Stomach smooth muscle (tissue), 2 donors: Measurements from ENCODE around the gene IRF2.

Experiments
- H3K27ac ChIP-seq: one replicate; pipeline ENCODE4 v1.7.0; 2013; ENCODE audit warnings: mild to moderate bottlenecking, low read length, inconsistent platforms
- H3K27me3 ChIP-seq, 2 donors: one replicate each; pipeline ENCODE4 v1.7.0; 2013; ENCODE audit warnings: low read length in 2 of 2; ENCODE audit not compliant: insufficient read depth in 2 of 2, control insufficient read depth in 1 of 2
- H3K36me3 ChIP-seq, 2 donors: one replicate each; pipeline ENCODE4 v1.7.0; 2013; ENCODE audit warnings: low read length in 2 of 2; ENCODE audit not compliant: control insufficient read depth in 2 of 2, insufficient read depth in 2 of 2
- H3K4me1 ChIP-seq: one replicate; pipeline ENCODE4 v1.7.0; 2013; ENCODE audit warnings: low read length; ENCODE audit not compliant: control insufficient read depth, insufficient read depth
- H3K4me3 ChIP-seq, 2 donors: one replicate each; pipeline ENCODE4 v1.7.0; 2013; ENCODE audit warnings: low read length in 2 of 2
- H3K9ac ChIP-seq, 2 donors: one replicate each; pipeline ENCODE4 v1.7.0; 2013; ENCODE audit warnings: low read length in 2 of 2, mild to moderate bottlenecking in 1 of 2
- H3K9me3 ChIP-seq, 2 donors: one replicate each; pipeline ENCODE4 v1.7.0; 2013; ENCODE audit warnings: low read length in 2 of 2; ENCODE audit not compliant: control insufficient read depth in 2 of 2
- donor health status: healthy.
- donor health status: Pancreatic carcinoma.

The IRF2 gene

DNA sequence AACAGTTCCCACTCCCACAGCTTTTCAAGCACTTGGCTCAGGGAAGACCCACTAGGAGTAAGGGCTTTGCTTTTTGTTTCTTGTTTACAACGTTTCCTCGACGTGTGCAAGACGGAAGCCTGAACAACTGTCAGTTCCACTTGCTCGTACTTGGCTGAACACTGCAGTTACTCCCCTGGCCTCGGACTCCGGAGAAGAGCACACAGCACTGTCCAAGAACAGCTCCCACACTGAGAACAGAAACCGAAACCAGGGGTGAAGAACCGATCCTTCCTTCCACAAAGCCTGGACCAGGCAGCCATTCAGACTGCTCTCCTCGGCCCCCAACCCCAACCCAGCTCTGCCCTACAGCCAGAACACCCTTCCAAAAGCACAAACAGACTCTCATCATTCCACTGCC lies 25.5 kb downstream of the IRF2 start:
- no peaks in the 10 kb centered on the region for H3K9me3 ChIP-seq
- peak overlapping the region; percentile 26 for H3K27ac ChIP-seq
- peak overlapping the region; percentile 38 to 70 for H3K4me3 ChIP-seq
- peaks cover 0 to 4% of the 10 kb centered on the region in 2 donors for H3K36me3 ChIP-seq
- H3K9ac ChIP-seq: peak overlapping the region in 1 of 2 donors; percentile 7
- H3K27me3 ChIP-seq: no peaks in the 10 kb centered on the region
- H3K4me1 ChIP-seq: peaks cover 15% of the 10 kb centered on the region

DNA sequence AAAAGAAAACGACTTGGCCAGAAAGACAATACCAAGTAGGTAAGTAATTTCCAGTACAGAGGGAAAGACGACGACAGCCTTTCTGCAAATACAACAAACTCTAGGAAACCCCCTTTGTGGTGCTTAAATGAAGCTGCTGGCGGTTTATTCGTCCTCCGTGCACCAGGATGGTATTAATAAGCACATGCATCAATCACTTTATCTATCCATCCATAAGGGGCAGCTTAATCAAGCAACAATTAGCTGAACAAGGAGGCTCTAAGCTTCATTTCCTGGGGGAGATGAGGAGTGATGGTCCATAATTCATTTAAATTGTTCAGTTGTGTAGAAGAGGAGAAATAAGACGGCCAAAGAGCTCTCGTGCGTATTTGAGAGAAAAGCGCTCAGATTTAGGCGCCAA lies 26.2 kb downstream of the IRF2 start:
- peaks cover 9% of the 10 kb centered on the region for H3K4me1 ChIP-seq
- no peak overlapping the region for H3K4me3 ChIP-seq

DNA sequence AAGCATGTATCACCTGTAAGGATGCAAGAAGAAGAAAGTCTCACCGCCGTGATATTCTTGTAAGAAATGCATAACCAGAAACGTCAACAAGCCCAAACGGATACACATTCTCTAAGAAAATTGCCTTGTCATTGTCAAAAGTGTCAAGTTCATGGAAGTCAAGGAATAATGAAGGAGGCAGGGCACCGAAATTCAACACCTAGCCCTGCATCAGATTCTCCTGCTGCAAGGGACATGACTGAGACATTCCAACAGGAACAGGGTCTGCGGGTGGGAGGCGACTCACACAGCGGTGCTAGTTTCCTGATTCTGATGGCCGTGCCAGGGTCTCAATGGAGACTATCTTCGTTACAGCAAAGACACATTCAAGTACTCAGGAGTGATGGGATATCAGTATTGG lies 26.7 kb downstream of the IRF2 start:
- Histone ChIP-seq H3K9ac (no peak overlapping the region), H3K4me3 (no peak overlapping the region), H3K27me3 (no peaks in the 10 kb centered on the region), H3K9me3 (no peaks in the 10 kb centered on the region), H3K27ac (no peak overlapping the region), H3K36me3 (peaks cover 0 to 4% of the 10 kb centered on the region in 2 donors), H3K4me1 (peaks cover 8% of the 10 kb centered on the region)

More for the DNA sequence above, 26.2 kb downstream of the IRF2 start:
- no peaks in the 10 kb centered on the region for H3K27me3 ChIP-seq
- H3K27ac ChIP-seq: no peak overlapping the region
- H3K9ac ChIP-seq: no peak overlapping the region
- H3K36me3 ChIP-seq: peaks cover 0 to 4% of the 10 kb centered on the region in 2 donors
- H3K9me3 ChIP-seq: no peaks in the 10 kb centered on the region

DNA sequence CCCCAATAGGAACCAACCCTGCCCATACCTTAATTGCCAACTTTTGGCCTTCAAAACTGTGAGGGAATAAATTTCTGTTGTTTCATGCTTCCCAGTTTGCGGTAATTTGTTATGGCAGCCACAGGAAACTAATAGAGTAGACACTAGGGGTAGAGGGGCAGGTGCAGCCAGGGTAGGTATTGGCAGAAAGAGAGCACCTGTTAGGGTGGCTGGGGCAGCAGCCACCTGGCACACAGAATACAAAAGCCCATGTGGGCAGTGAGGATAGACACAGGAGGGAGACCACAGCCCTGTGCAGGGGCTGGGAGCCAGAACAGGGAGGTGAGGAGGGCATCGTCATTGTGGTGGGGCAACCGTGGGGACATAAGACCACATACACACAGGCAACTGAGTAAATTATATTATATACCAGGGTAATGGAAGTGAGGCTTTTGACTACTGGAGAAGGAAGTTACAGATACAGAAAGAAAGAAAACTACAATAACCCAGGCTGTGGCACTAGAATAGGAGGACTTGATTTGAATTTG lies 28.2 kb downstream of the IRF2 start:
- Histone ChIP-seq H3K27ac (no peak overlapping the region), H3K4me1 (peaks cover 6% of the 10 kb centered on the region)

DNA sequence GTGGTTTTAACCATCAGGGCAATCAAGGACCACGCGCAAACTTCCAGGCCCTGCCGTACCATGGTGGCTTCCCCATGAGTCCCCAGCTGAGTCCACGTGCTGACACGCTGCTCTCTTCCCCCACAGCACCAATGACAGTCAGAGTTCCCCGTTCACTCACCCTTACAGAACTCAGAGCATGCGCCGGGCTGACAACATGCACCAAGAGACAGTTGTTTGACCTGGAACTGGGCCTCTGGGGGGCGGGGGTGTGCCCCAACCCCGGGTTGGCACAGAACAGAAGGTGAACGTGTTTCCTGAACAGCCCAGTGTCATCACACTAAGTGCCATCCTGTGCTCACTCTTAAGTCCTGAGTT lies 29.4 kb downstream of the IRF2 start:
- Histone ChIP-seq H3K36me3 (no peaks in the 10 kb centered on the region), H3K27me3 (no peaks in the 10 kb centered on the region), H3K4me3 (no peak overlapping the region), H3K9me3 (no peaks in the 10 kb centered on the region), H3K4me1 (peaks cover 17% of the 10 kb centered on the region), H3K27ac (no peak overlapping the region), H3K9ac (no peak overlapping the region)

More for the DNA sequence above, 28.2 kb downstream of the IRF2 start:
- Histone ChIP-seq H3K36me3 (no peaks in the 10 kb centered on the region), H3K9ac (no peak overlapping the region), H3K4me3 (no peak overlapping the region), H3K9me3 (no peaks in the 10 kb centered on the region), H3K27me3 (no peaks in the 10 kb centered on the region)

DNA sequence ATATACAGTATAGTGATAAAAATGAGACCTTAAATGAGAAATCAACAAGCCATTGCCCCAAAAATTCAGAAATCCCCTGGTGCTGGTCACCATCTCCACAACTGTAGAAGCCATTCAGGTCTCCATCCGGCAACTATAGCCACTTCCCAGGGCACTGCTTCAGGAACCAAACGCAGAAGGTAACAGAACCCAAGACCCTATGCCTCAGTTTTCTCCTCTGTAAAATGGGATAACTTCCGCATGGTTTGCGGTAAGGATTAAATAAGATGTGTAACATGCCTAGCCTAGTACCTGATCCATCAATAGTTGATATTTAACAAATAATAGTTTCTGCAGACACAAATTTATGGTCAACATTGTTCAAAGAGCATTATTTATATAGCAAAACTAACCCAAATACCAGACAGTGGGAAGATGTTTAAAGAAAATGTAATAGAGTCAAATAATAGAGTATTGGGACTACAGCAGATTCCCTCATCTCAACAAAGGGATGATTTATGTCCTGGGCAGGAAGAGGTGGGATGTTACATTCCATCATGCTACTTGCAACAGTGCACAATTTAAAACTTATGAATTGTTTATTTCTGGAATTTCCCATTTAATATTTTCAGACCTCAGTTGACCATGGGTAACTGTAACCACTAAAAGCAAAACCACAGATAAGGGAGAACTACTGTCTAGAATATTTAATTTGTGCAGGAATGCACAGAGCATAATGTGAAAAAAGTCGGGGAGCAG lies 30.0 kb downstream of the IRF2 start:
- no peaks in the 10 kb centered on the region for H3K27me3 ChIP-seq
- peaks cover 19% of the 10 kb centered on the region for H3K4me1 ChIP-seq
- H3K9me3 ChIP-seq: no peaks in the 10 kb centered on the region
- H3K4me3 ChIP-seq: no peak overlapping the region
- no peak overlapping the region for H3K27ac ChIP-seq
- H3K9ac ChIP-seq: no peak overlapping the region
- no peaks in the 10 kb centered on the region for H3K36me3 ChIP-seq

DNA sequence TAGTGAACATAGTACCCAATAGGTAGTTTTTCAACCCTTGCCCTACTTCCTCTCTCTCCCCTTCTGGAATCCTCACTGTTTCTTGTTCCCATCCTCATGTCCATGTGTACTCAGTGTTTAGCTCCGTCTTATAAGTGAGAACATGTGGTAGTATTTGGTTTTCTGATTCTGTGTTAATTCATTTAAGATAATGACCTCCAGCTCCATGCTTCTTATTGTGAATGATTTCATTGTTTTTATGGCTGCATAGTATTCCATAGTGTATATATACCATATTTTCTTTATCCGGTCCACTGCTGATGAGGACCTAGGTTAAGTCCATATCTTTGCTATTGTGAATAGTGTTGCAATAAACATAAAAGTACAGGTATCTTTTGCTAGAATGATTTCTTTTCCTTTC lies 31.0 kb downstream of the IRF2 start:
- no peak overlapping the region for H3K4me3 ChIP-seq
- no peak overlapping the region for H3K27ac ChIP-seq
- no peaks in the 10 kb centered on the region for H3K27me3 ChIP-seq
- no peaks in the 10 kb centered on the region for H3K9me3 ChIP-seq
- no peak overlapping the region for H3K9ac ChIP-seq
- peaks cover 22% of the 10 kb centered on the region for H3K4me1 ChIP-seq
- no peaks in the 10 kb centered on the region for H3K36me3 ChIP-seq

DNA sequence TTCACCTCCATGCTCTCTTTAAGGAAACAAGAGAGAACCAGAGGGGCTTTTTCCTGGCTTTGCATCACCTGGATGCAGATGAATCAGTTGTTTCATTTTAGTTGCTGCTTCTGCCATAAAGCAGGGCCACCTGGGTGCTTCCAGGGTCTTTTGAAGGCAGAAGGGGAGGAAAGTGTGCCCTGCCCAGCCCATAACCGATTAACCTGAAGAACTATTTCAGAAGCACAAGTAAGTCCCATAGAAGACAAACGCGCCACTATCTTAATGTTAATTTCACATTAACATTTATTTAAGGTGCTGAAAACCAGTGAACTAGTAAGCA lies 32.1 kb downstream of the IRF2 start:
- Histone ChIP-seq H3K36me3 (no peaks in the 10 kb centered on the region), H3K9ac (no peak overlapping the region), H3K4me3 (no peak overlapping the region), H3K27ac (peak overlapping the region; percentile 18), H3K4me1 (peaks cover 22% of the 10 kb centered on the region), H3K9me3 (no peaks in the 10 kb centered on the region), H3K27me3 (no peaks in the 10 kb centered on the region)

DNA sequence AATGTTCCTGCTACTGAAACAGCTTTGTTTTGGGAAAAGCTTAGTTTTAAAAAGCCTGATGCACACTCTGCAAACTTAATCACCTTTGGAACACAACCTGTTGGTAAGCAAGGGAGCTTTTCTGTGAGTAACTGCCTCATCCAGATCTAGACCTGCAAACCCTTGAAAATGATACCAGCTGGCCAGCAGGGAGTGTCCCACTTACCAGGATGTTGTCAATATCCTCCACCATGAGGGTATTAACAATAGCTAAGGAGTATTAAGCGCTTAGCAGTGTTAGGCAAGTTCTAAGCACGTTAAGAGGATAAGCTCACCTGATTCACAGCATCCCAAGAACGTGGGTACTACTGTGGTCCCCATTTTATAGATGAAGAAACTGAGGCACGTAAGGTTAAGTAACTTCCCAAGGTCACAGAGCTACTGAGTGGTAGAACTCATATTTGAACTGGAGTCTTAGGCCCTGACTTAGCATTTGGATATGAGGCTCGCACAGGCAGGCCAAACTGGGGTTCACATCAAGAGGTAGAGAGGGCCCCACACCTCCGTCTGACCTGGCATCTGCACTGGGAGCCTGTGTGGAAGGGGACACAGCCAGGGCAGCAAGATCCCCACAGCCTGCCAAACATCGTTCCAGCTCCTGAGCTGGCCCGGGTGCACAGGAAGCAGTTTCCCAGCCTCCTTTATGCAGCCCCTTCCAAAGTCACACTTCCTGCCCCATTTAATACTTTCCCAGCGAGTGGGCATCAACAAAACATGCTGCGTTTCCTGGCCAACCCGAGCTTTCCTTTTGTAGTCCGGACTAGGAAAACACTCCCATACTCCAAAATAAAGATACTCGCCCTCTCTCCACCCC lies 32.7 kb downstream of the IRF2 start:
- peak overlapping the region; percentile 18 for H3K27ac ChIP-seq

DNA sequence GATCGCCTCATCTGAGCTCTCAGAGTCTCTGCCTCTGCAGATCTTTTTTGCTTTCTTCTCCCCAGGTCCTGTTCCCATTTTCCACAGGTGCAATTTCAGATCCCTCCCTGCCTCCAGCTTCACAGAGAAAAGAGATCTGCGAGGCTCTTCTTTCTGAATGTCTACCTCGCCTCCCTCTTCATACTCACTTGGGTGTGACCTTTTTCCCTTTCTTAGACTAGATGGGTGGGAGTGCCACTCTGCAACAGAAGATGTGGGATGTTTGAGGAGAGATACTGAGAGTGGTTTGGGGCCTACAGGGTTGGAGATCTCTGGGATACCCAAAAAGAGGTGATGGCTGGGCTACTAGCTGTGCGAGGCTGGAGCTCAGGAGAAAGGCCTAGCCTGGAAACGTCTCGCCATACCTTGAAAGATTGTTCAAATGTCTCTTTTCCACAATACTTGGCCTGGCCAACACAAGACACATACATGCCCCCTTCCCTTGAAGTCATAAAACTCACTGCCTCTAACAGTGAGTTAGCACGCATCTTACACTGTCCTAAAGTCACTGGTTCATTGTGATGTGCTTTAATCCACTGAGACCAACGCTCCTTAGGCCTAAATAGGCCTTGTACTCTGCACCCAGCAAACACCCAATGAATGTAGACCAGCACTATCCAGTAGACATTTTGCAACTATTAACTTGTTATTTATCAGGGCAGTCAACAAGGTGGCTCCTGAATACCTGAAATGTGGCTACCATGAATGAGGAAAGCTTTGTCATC lies 33.6 kb downstream of the IRF2 start:
- H3K27ac ChIP-seq: peak overlapping the region; percentile 31
- no peak overlapping the region for H3K4me3 ChIP-seq
- H3K4me1 ChIP-seq: peaks cover 22% of the 10 kb centered on the region
- H3K36me3 ChIP-seq: no peaks in the 10 kb centered on the region
- H3K27me3 ChIP-seq: no peaks in the 10 kb centered on the region
- no peaks in the 10 kb centered on the region for H3K9me3 ChIP-seq
- H3K9ac ChIP-seq: peak overlapping the region in 1 of 2 donors; percentile 51

More for the DNA sequence above, 32.7 kb downstream of the IRF2 start:
- Histone ChIP-seq H3K27me3 (no peaks in the 10 kb centered on the region), H3K4me3 (no peak overlapping the region), H3K36me3 (no peaks in the 10 kb centered on the region), H3K4me1 (peaks cover 22% of the 10 kb centered on the region), H3K9me3 (no peaks in the 10 kb centered on the region), H3K9ac (no peak overlapping the region)
